Esophagus (tissue), 2 donors: Measurements from ENCODE around the gene MAX. TPM values are rescaled to one million over a fixed set of nuclear protein-coding genes. Genes with fewer than 3 reads are reported as not detected.
A peak's percentile ranks its signal among the peaks of the same experiment; 100 is the strongest.

Experiments
- H3K27ac ChIP-seq, 2 donors: one replicate each; pipeline ENCODE4 v1.5.1; 2013; ENCODE audit warnings: low read depth in 2 of 2, mild to moderate bottlenecking in 2 of 2, inconsistent platforms in 1 of 2, low read length in 1 of 2, moderate library complexity in 1 of 2
- H3K27me3 ChIP-seq, 2 donors: one replicate each; pipeline ENCODE4 v1.6.1; 2013; ENCODE audit warnings: low read length in 2 of 2, control low read depth in 1 of 2, mild to moderate bottlenecking in 1 of 2; ENCODE audit not compliant: insufficient read depth in 2 of 2, control insufficient read depth in 1 of 2
- H3K36me3 ChIP-seq, 2 donors: one replicate each; pipeline ENCODE4 v1.6.1; 2013; ENCODE audit warnings: low read length in 1 of 2; ENCODE audit not compliant: control insufficient read depth in 2 of 2, insufficient read depth in 2 of 2
- H3K4me1 ChIP-seq, 2 donors: one replicate each; pipeline ENCODE4 v1.6.1; 2013; ENCODE audit warnings: low read length in 1 of 2; ENCODE audit not compliant: control insufficient read depth in 2 of 2, insufficient read depth in 2 of 2
- H3K4me3 ChIP-seq, 2 donors: one replicate each; pipeline ENCODE4 v1.5.1; 2013; ENCODE audit warnings: low read length in 2 of 2, mild to moderate bottlenecking in 2 of 2, low read depth in 1 of 2, moderate library complexity in 1 of 2
- H3K9me3 ChIP-seq, 2 donors: one replicate each; pipeline ENCODE4 v1.6.1; 2013; ENCODE audit warnings: mild to moderate bottlenecking in 2 of 2, low read depth in 1 of 2, low read length in 1 of 2, moderate library complexity in 1 of 2; ENCODE audit not compliant: control insufficient read depth in 2 of 2, insufficient read depth in 1 of 2
- WGBS, 2 donors: extraction: QIAGEN DNeasy Blood & Tissue Kit; methylation state at CpG; one replicate each; pipeline ENCODE4 v1.1.7; 2013; 5-methylcytosine and 5-hydroxymethylcytosine counted together
- polyA plus RNA-seq, 2 donors: library from polyadenylated mRNA; stranded (reverse); fragments of 200-250 nt; gene quantifications; one replicate each; pipeline ENCODE4 v1.2.3, GENCODE V29; 2013
- donor health status: healthy with polysubstance abuse.
- donor health status: Bipolar disorder and iron deficiency.

The MAX gene
- polyA plus RNA-seq, 2 donors = 52.2 to 66.8 TPM

GRCh38 chr14:65106736-65107135 is 4.4 kb upstream of the MAX start:
- Histone ChIP-seq H3K9me3 (no peaks in the 10 kb centered on the region), H3K36me3 (no peaks in the 10 kb centered on the region), H3K27me3 (no peaks in the 10 kb centered on the region), H3K4me1 (peaks cover 0 to 2% of the 10 kb centered on the region in 2 donors), H3K4me3 (no peak overlapping the region), H3K27ac (no peak overlapping the region)
- whole genome bisulfite sequencing, 2 donors = 27 to 42% methylated on average over 1 of the region's 1 CpG

GRCh38 chr14:65106316-65106715 is 4.0 kb upstream of the MAX start:
- 91 to 92% methylated on average over 4 of the region's 4 CpGs for WGBS, 2 donors
- Histone ChIP-seq H3K9me3 (no peaks in the 10 kb centered on the region), H3K27ac (no peak overlapping the region), H3K4me3 (no peak overlapping the region), H3K36me3 (no peaks in the 10 kb centered on the region), H3K4me1 (peaks cover 0 to 2% of the 10 kb centered on the region in 2 donors), H3K27me3 (no peaks in the 10 kb centered on the region)

GRCh38 chr14:65104791-65105190 is 2.5 kb upstream of the MAX start:
- Histone ChIP-seq H3K36me3 (no peaks in the 10 kb centered on the region), H3K27me3 (no peaks in the 10 kb centered on the region), H3K9me3 (no peaks in the 10 kb centered on the region), H3K4me3 (no peak overlapping the region), H3K4me1 (peaks cover 0 to 2% of the 10 kb centered on the region in 2 donors), H3K27ac (no peak overlapping the region)
- WGBS, 2 donors = 91 to 92% methylated on average over 3 of the region's 3 CpGs

GRCh38 chr14:65103150-65103760 is 938 bp upstream of the MAX start:
- Histone ChIP-seq H3K27ac (peak overlapping the region; percentile 56 to 83), H3K36me3 (no peaks in the 10 kb centered on the region), H3K9me3 (no peaks in the 10 kb centered on the region), H3K27me3 (no peaks in the 10 kb centered on the region), H3K4me3 (peak overlapping the region; percentile 51 to 72), H3K4me1 (peaks cover 0 to 2% of the 10 kb centered on the region in 2 donors)
- 9% methylated on average over 22 of the region's 22 CpGs for WGBS, 2 donors

GRCh38 chr14:65101631-65102440 is 481 bp downstream of the MAX start:
- Histone ChIP-seq H3K4me1 (peaks cover 0 to 2% of the 10 kb centered on the region in 2 donors), H3K27me3 (no peaks in the 10 kb centered on the region), H3K9me3 (no peaks in the 10 kb centered on the region), H3K27ac (peak overlapping the region; percentile 92 to 94), H3K4me3 (peak overlapping the region; percentile 86 to 95), H3K36me3 (no peaks in the 10 kb centered on the region)
- 0% methylated on average over 61 to 66 of the region's 66 CpGs for WGBS, 2 donors

GRCh38 chr14:65100922-65101541 is 1.3 kb downstream of the MAX start:
- Histone ChIP-seq H3K27ac (peak overlapping the region in 1 of 2 donors; percentile 58), H3K27me3 (no peaks in the 10 kb centered on the region), H3K36me3 (no peaks in the 10 kb centered on the region), H3K4me1 (peaks cover 0 to 6% of the 10 kb centered on the region in 2 donors), H3K4me3 (peak overlapping the region; percentile 32 to 86), H3K9me3 (no peaks in the 10 kb centered on the region)
- WGBS, 2 donors = 15 to 20% methylated on average over 6 of the region's 6 CpGs

- H3K4me1 ChIP-seq = peaks cover 0 to 6% of the 10 kb centered on the region in 2 donors
- WGBS, 2 donors = 10 to 15% methylated on average over 2 of the region's 2 CpGs
- H3K4me3 ChIP-seq = no peak overlapping the region
- no peak overlapping the region for H3K27ac ChIP-seq
- no peaks in the 10 kb centered on the region for H3K27me3 ChIP-seq
- H3K9me3 ChIP-seq = no peaks in the 10 kb centered on the region
- H3K36me3 ChIP-seq = peaks cover 3 to 4% of the 10 kb centered on the region in 2 donors
Measured at GRCh38 chr14:65098586-65098985, 3.7 kb downstream of the MAX start.

- Histone ChIP-seq H3K4me3 (no peak overlapping the region), H3K36me3 (peaks cover 6 to 8% of the 10 kb centered on the region in 2 donors), H3K27ac (peak overlapping the region; percentile 69 to 71), H3K4me1 (peaks cover 0 to 4% of the 10 kb centered on the region in 2 donors), H3K9me3 (no peaks in the 10 kb centered on the region), H3K27me3 (no peaks in the 10 kb centered on the region)
- 38 to 54% methylated on average over 6 of the region's 6 CpGs for WGBS, 2 donors
Measured at GRCh38 chr14:65096323-65097089, 5.8 kb downstream of the MAX start.

GRCh38 chr14:65095633-65096205 is 6.6 kb downstream of the MAX start:
- Histone ChIP-seq H3K27me3 (no peaks in the 10 kb centered on the region), H3K4me1 (peaks cover 0 to 7% of the 10 kb centered on the region in 2 donors), H3K9me3 (no peaks in the 10 kb centered on the region), H3K27ac (peak overlapping the region; percentile 34 to 58), H3K4me3 (no peak overlapping the region), H3K36me3 (peaks cover 6 to 10% of the 10 kb centered on the region in 2 donors)
- WGBS, 2 donors = 24 to 35% methylated on average over 3 of the region's 3 CpGs
